PFSK-1 (cell line): Measurements from ENCODE around the gene CEP85L.

ENCODE experiments used
- FOXP2 ChIP-seq: optimal IDR thresholded peaks from 2 replicates; pipeline ENCODE3; 2011; ENCODE audit warnings: borderline replicate concordance, control low read depth, inconsistent platforms; ENCODE audit not compliant: insufficient read depth; ENCODE audit errors: extremely low read length, extremely low read depth
- POLR2AphosphoS5 ChIP-seq: IDR thresholded peaks from 2 replicates; pipeline ENCODE4 v1.6.1; 2012; ENCODE audit warnings: low read depth, mild to moderate bottlenecking, control low read depth, low read length, moderate library complexity
- SIN3A ChIP-seq: IDR thresholded peaks from 2 replicates; pipeline ENCODE4 v1.6.1; 2012; ENCODE audit warnings: mild to moderate bottlenecking, low read length, moderate library complexity, borderline replicate concordance; ENCODE audit not compliant: insufficient read depth
- TAF1 ChIP-seq: IDR thresholded peaks from 2 replicates; pipeline ENCODE4 v1.6.1; 2012; ENCODE audit warnings: low read length, control low read depth, borderline replicate concordance; ENCODE audit not compliant: insufficient read depth
- TF ChIP-seq, protein P1 (sequence below), 2 experiments: IDR thresholded peaks; 2 replicates each; pipeline versions ENCODE4 v1.6.1 to v1.8.0; 2011 to 2012; ENCODE audit warnings: low read depth in 2 of 2, low read length in 2 of 2, control low read depth in 1 of 2, inconsistent platforms in 1 of 2, mild to moderate bottlenecking in 1 of 2, moderate library complexity in 1 of 2; ENCODE audit not compliant: insufficient read depth in 1 of 2

Gene CEP85L

GRCh38 chr6:118509009-118509617 is 142.3 kb downstream of the CEP85L start:
- TF ChIP-seq TAF1 (no peak), SIN3A (no peak), FOXP2 (no peak), POLR2AphosphoS5 (no peak)
- TF ChIP-seq, protein P1, sequence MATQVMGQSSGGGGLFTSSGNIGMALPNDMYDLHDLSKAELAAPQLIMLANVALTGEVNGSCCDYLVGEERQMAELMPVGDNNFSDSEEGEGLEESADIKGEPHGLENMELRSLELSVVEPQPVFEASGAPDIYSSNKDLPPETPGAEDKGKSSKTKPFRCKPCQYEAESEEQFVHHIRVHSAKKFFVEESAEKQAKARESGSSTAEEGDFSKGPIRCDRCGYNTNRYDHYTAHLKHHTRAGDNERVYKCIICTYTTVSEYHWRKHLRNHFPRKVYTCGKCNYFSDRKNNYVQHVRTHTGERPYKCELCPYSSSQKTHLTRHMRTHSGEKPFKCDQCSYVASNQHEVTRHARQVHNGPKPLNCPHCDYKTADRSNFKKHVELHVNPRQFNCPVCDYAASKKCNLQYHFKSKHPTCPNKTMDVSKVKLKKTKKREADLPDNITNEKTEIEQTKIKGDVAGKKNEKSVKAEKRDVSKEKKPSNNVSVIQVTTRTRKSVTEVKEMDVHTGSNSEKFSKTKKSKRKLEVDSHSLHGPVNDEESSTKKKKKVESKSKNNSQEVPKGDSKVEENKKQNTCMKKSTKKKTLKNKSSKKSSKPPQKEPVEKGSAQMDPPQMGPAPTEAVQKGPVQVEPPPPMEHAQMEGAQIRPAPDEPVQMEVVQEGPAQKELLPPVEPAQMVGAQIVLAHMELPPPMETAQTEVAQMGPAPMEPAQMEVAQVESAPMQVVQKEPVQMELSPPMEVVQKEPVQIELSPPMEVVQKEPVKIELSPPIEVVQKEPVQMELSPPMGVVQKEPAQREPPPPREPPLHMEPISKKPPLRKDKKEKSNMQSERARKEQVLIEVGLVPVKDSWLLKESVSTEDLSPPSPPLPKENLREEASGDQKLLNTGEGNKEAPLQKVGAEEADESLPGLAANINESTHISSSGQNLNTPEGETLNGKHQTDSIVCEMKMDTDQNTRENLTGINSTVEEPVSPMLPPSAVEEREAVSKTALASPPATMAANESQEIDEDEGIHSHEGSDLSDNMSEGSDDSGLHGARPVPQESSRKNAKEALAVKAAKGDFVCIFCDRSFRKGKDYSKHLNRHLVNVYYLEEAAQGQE (IDR thresholded peaks at IDR 0.05; ENCODE audit: insufficient read depth in 1 of 2, low read depth in 2 of 2, low read length in 2 of 2), result no peak

- no peak for TF ChIP-seq TAF1
- no peak for TF ChIP-seq POLR2AphosphoS5
- no peak for TF ChIP-seq SIN3A
- TF ChIP-seq, protein P1 (IDR thresholded peaks at IDR 0.05; ENCODE audit: insufficient read depth in 1 of 2, low read depth in 2 of 2, low read length in 2 of 2), result no peak
- no peak for TF ChIP-seq FOXP2
Observed at GRCh38 chr6:118507636-118508035, 143.8 kb downstream of the CEP85L start.

DNA sequence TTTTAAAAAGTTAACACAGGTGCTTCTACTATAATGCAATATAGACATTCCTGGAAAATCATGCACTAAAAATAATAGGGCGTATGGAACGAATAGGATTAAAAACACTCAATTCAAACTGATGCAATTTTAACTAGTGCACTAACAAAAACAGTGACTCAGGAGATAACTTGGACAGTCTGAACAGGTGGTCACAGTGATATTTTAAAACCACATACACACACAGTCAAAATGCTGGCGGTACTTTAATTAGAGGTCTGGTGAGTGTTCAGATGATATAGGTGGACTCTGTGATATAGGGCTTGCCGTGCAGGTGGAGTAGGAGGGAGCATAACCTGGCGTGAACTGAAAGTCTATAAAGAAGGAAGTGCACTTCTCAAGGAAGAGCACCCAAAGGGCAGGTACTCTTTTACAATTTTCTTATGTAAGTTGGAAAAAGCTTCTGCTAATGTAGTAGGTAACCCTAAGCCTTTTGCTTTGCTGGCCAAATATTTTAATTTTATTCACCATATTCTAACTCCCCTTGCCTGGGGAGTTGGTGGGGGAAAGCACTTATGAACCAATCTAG is 145.2 kb downstream of the CEP85L start:
- no peak for TF ChIP-seq POLR2AphosphoS5
- no peak for TF ChIP-seq FOXP2
- no peak for TF ChIP-seq SIN3A
- no peak for TF ChIP-seq TAF1
- TF ChIP-seq, protein P1 (IDR thresholded peaks at IDR 0.05; ENCODE audit: insufficient read depth in 1 of 2, low read depth in 2 of 2, low read length in 2 of 2), result no peak

DNA sequence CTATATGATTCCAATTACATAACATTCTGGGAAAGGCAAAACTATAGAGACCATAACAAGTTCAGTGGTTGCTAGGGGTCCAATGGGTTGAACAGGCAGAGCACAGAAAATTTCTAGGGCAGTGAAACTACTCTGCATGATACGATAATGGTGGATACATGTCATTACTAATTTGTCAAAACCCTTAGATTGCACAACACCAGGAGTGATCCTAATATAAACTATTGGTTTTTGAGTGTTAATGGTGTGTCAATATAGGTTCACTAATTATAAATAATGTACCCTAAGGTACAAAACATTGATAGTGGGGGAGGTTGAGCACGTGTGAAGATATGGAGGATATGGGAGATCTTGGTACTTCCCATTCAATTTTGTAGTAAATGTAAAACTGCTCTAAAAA is 145.7 kb downstream of the CEP85L start:
- TF ChIP-seq SIN3A (no peak), FOXP2 (no peak), TAF1 (no peak), POLR2AphosphoS5 (no peak)
- TF ChIP-seq, protein P1 (IDR thresholded peaks at IDR 0.05; ENCODE audit: insufficient read depth in 1 of 2, low read depth in 2 of 2, low read length in 2 of 2), result no peak
